Keratinocyte (primary cell): Measurements from ENCODE around the gene NCKAP1. TPM values are rescaled to one million over a fixed set of nuclear protein-coding genes. Genes with fewer than 3 reads are reported as not detected.

ENCODE experiments used
- DNase-seq: peaks from one replicate; pipeline ENCODE4 v3.0.0-alpha.2; 2011; ENCODE audit warnings: low read depth, missing footprints, low spot score
- FAIRE-seq: peaks from 2 replicates; lab custom pipeline; 2011; peaks lifted over from hg19 to GRCh38; lab: Jason Lieb, UNC
- H2AFZ ChIP-seq: 2 replicates; pipeline ENCODE4 v1.6.0; 2012; ENCODE audit warnings: low read length, control low read depth, inconsistent platforms; ENCODE audit not compliant: control insufficient read depth
- H3K27ac ChIP-seq: 2 replicates; pipeline ENCODE4 v1.5.1; 2011; ENCODE audit warnings: low read length; ENCODE audit not compliant: control insufficient read depth, insufficient read depth
- H3K27me3 ChIP-seq: 3 replicates; pipeline ENCODE4 v1.6.0; 2011; ENCODE audit warnings: low read length; ENCODE audit not compliant: control insufficient read depth, insufficient read depth; ENCODE audit errors: extremely low read depth
- H3K36me3 ChIP-seq, 2 experiments: 2 replicates in 1 of 2; 3 replicates in 1 of 2; pipeline ENCODE4 v1.5.1; 2011; ENCODE audit warnings: low read length in 2 of 2, mild to moderate bottlenecking in 1 of 2; ENCODE audit not compliant: control insufficient read depth in 2 of 2, insufficient read depth in 2 of 2; ENCODE audit errors: extremely low read depth in 1 of 2
- H3K4me1 ChIP-seq: 3 replicates; pipeline ENCODE4 v1.5.1; 2011; ENCODE audit warnings: low read length; ENCODE audit not compliant: control insufficient read depth, insufficient read depth; ENCODE audit errors: extremely low read depth
- H3K4me2 ChIP-seq: 3 replicates; pipeline ENCODE4 v1.6.0; 2011; ENCODE audit warnings: low read depth, low read length; ENCODE audit not compliant: control insufficient read depth, insufficient read depth; ENCODE audit errors: extremely low read depth
- H3K4me3 ChIP-seq, 3 experiments: fragments of 200-600 bp in 1 of 3; sonication (generic) in 1 of 3; 2 replicates in 2 of 3; 3 replicates in 1 of 3; pipeline ENCODE4 v1.5.1; 2011 to 2016; ENCODE audit warnings: low read length in 3 of 3, mild to moderate bottlenecking in 3 of 3, control low read depth in 2 of 3, inconsistent platforms in 1 of 3, low read depth in 1 of 3, mixed read lengths in 1 of 3, mixed run types in 1 of 3, moderate library complexity in 1 of 3; ENCODE audit not compliant: control insufficient read depth in 2 of 3, insufficient read depth in 2 of 3; ENCODE audit errors: extremely low read depth in 1 of 3
- H3K79me2 ChIP-seq: 2 replicates; pipeline ENCODE4 v1.6.0; 2012; ENCODE audit warnings: low read length; ENCODE audit not compliant: control insufficient read depth, insufficient read depth
- H3K9ac ChIP-seq: 3 replicates; pipeline ENCODE4 v1.6.0; 2011; ENCODE audit warnings: low read length; ENCODE audit not compliant: control insufficient read depth, insufficient read depth; ENCODE audit errors: extremely low read depth
- H3K9me1 ChIP-seq: 3 replicates; pipeline ENCODE4 v1.6.0; 2011; ENCODE audit warnings: low read length; ENCODE audit not compliant: control insufficient read depth, insufficient read depth; ENCODE audit errors: extremely low read depth
- H3K9me3 ChIP-seq: 2 replicates; pipeline ENCODE4 v1.5.1; 2012; ENCODE audit warnings: low read depth, low read length; ENCODE audit not compliant: control insufficient read depth
- H4K20me1 ChIP-seq: 3 replicates; pipeline ENCODE4 v1.6.0; 2011; ENCODE audit warnings: low read length; ENCODE audit not compliant: control insufficient read depth, insufficient read depth; ENCODE audit errors: extremely low read depth
- CTCF ChIP-seq, 3 experiments: IDR thresholded peaks in 1 of 3; conservative IDR thresholded peaks in 1 of 3; optimal IDR thresholded peaks in 1 of 3; 2 replicates in 2 of 3; 3 replicates in 1 of 3; pipeline versions ENCODE3 to v1.5.1; 2011; ENCODE audit warnings: low read length in 3 of 3, mild to moderate bottlenecking in 3 of 3, moderate library complexity in 2 of 3, control low read depth in 1 of 3, inconsistent platforms in 1 of 3; ENCODE audit not compliant: insufficient read depth in 2 of 3; ENCODE audit errors: extremely low read depth in 1 of 3
- EZH2 ChIP-seq: IDR thresholded peaks from one replicate; pipeline ENCODE4 v1.6.1; 2012; ENCODE audit warnings: inconsistent platforms, mild to moderate bottlenecking, low read length, moderate library complexity
- dilution Hi-C: fragments of 300-500 bp; cut with MboI; formaldehyde crosslinking; loops from one replicate; pipeline ENCODE4 v1.7.0; 2020; ENCODE audit warnings: low sequenced_read_pairs; ENCODE audit not compliant: extremely low pct_ligation_motif_present
- polyA plus RNA-seq, 5 experiments: library from polyadenylated mRNA; depleted of rRNA in 3 of 5; stranded (reverse) in 3 of 5; stranded (forward) in 1 of 5; unstranded in 1 of 5; fragments of >200 nt; gene quantifications; 1 replicate in 1 of 5; 2 replicates in 3 of 5; 3 replicates in 1 of 5; pipeline versions ENCODE4 v1.2.1 to v1.2.3, GENCODE V29; 2011 to 2012; ENCODE audit warnings: missing spikeins in 2 of 5, low read depth in 1 of 5, low replicate concordance in 1 of 5

The NCKAP1 gene
- polyA plus RNA-seq, 1 donor (not counting 4 experiments of a cell fraction or from before 2014, with no cell fraction given): 207 TPM

DNA sequence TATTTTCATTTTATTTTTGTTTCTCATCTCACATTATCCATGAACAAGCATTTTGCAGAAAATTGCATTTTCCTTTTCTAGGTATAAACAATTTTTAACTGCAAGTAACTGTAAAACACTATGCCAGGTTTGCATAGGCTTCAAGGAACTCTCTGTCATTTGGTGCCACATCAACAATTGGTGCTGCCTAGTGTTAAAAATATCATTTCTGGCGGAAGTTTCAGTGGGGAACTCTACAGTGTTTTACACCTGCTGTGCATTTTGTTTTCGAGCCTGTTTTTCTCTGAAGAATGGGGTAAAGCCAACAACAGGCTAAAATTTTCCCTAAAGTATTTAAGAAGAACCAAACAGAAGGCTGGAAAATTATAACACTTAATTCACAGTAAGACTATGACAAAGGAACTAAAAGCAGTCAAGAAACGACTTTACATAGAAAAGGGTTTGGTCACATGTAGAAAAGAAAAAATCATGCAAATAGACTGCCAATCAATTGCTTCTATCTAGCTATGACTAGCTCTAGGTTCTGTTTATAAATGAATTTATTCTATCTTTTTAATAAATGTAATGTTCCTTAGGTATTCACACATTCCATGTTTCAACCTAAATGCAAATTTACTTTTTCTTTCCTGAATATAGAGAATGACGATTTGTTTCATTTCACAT is 150.4 kb downstream of the NCKAP1 start:
- Histone ChIP-seq H3K4me3 (no peak overlapping the region), H3K9me3 (no peaks in the 10 kb centered on the region), H3K36me3 (no peaks in the 10 kb centered on the region), H3K9ac (no peak overlapping the region), H3K27me3 (no peaks in the 10 kb centered on the region), H3K79me2 (no peaks in the 10 kb centered on the region), H3K9me1 (no peaks in the 10 kb centered on the region), H3K27ac (no peak overlapping the region), H3K4me2 (no peak overlapping the region), H2AFZ (no peak overlapping the region), H3K4me1 (no peaks in the 10 kb centered on the region), H4K20me1 (no peaks in the 10 kb centered on the region)
- TF ChIP-seq EZH2: no peak
- no peak for TF ChIP-seq CTCF (optimal IDR thresholded peaks at IDR 0.05 in 1 of 3, IDR thresholded peaks at IDR 0.05 in 1 of 3, conservative IDR thresholded peaks at IDR 0.05 in 1 of 3; ENCODE audit: extremely low read depth in 1 of 3, insufficient read depth in 2 of 3, low read length in 3 of 3)
- FAIRE-seq (no peak), DNase-seq (no peak)
- dilution Hi-C loops: no loop called here

DNA sequence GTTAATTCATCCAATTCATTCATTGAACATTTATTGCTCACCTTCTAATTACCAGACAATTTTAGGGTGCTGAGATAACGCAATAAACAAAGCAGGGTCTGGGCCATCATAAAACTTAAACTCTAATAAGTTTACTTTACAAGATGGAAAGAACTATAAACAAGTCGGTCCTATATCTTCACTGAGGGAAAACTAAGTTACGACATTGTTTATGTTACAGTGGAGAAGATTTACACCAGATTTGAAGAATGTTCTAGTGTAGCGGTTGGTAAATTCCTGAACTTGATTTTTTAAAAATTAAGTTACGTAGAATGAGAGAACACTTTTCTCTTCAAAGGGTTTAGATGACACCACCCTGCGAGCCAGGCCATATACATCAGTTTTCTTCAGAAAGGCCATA is 151.2 kb downstream of the NCKAP1 start:
- H3K36me3 ChIP-seq: no peaks in the 10 kb centered on the region
- dilution Hi-C loops: no loop called here
- no peaks in the 10 kb centered on the region for H3K27me3 ChIP-seq
- no peaks in the 10 kb centered on the region for H4K20me1 ChIP-seq
- H3K4me1 ChIP-seq: no peaks in the 10 kb centered on the region
- H3K27ac ChIP-seq: no peak overlapping the region
- no peaks in the 10 kb centered on the region for H3K9me3 ChIP-seq
- DNase-seq (no peak), FAIRE-seq (no peak)
- H2AFZ ChIP-seq: no peak overlapping the region
- no peaks in the 10 kb centered on the region for H3K9me1 ChIP-seq
- no peak overlapping the region for H3K9ac ChIP-seq
- no peak overlapping the region for H3K4me3 ChIP-seq
- H3K4me2 ChIP-seq: no peak overlapping the region
- TF ChIP-seq EZH2 (no peak), CTCF (optimal IDR thresholded peaks at IDR 0.05 in 1 of 3, IDR thresholded peaks at IDR 0.05 in 1 of 3, conservative IDR thresholded peaks at IDR 0.05 in 1 of 3; ENCODE audit: extremely low read depth in 1 of 3, insufficient read depth in 2 of 3, low read length in 3 of 3) (no peak)
- no peaks in the 10 kb centered on the region for H3K79me2 ChIP-seq
